Mucosa of rectum (tissue), 2 donors: ENCODE data around the gene SUFU.
"Not testable (repeated sequence)": the region's sequence is repeated elsewhere in the genome, so short reads cannot be mapped to it uniquely, and the experiment has no call there.

Experiments used
- H3K27ac ChIP-seq, 2 donors: one replicate each; pipeline ENCODE4 v1.7.0; 2013; ENCODE audit warnings: inconsistent platforms in 2 of 2, low read depth in 2 of 2, low read length in 2 of 2
- H3K27me3 ChIP-seq, 2 donors: one replicate each; pipeline ENCODE4 v1.7.0; 2013; ENCODE audit warnings: low read length in 2 of 2; ENCODE audit not compliant: control insufficient read depth in 2 of 2, insufficient read depth in 2 of 2
- H3K36me3 ChIP-seq, 2 donors: one replicate each; pipeline ENCODE4 v1.7.0; 2013; ENCODE audit warnings: low read length in 2 of 2; ENCODE audit not compliant: control insufficient read depth in 2 of 2, insufficient read depth in 2 of 2
- H3K4me1 ChIP-seq, 2 donors: one replicate each; pipeline ENCODE4 v1.7.0; 2013; ENCODE audit warnings: low read length in 2 of 2, mild to moderate bottlenecking in 1 of 2; ENCODE audit not compliant: control insufficient read depth in 2 of 2, insufficient read depth in 2 of 2
- H3K4me3 ChIP-seq, 2 donors: one replicate each; pipeline ENCODE4 v1.7.0; 2013; ENCODE audit warnings: low read length in 2 of 2
- H3K9ac ChIP-seq, 2 donors: one replicate each; pipeline ENCODE4 v1.7.0; 2013; ENCODE audit warnings: low read length in 2 of 2, low read depth in 1 of 2, mild to moderate bottlenecking in 1 of 2
- H3K9me3 ChIP-seq, 2 donors: one replicate each; pipeline ENCODE4 v1.7.0; 2013; ENCODE audit warnings: low read length in 2 of 2; ENCODE audit not compliant: control insufficient read depth in 2 of 2
- donor health status: healthy.
- donor health status: Normal muscosa, but diverticular disease.

The SUFU gene

GRCh38 chr10:102534333-102534732 lies 30.6 kb downstream of the SUFU start:
- Histone ChIP-seq H3K36me3 (no peaks in the 10 kb centered on the region), H3K9ac (no peak overlapping the region), H3K4me1 (no peaks in the 10 kb centered on the region), H3K27me3 (no peaks in the 10 kb centered on the region), H3K27ac (no peak overlapping the region), H3K9me3 (no peaks in the 10 kb centered on the region), H3K4me3 (no peak overlapping the region)

- not testable (repeated sequence) for H3K27ac ChIP-seq, H3K27me3 ChIP-seq, H3K4me1 ChIP-seq, H3K36me3 ChIP-seq, H3K9me3 ChIP-seq, H3K9ac ChIP-seq, H3K4me3 ChIP-seq
These were observed 31.2 kb downstream of the SUFU start for GRCh38 chr10:102534966-102535365.

GRCh38 chr10:102535481-102536147 lies 31.8 kb downstream of the SUFU start:
- no peak overlapping the region for H3K9ac ChIP-seq
- H3K9me3 ChIP-seq: no peaks in the 10 kb centered on the region
- H3K27ac ChIP-seq: no peak overlapping the region
- H3K36me3 ChIP-seq: no peaks in the 10 kb centered on the region
- no peaks in the 10 kb centered on the region for H3K27me3 ChIP-seq
- H3K4me3 ChIP-seq: no peak overlapping the region
- no peaks in the 10 kb centered on the region for H3K4me1 ChIP-seq

- Histone ChIP-seq H3K27me3 (no peaks in the 10 kb centered on the region), H3K9me3 (no peaks in the 10 kb centered on the region), H3K9ac (no peak overlapping the region), H3K27ac (no peak overlapping the region), H3K4me3 (no peak overlapping the region), H3K36me3 (no peaks in the 10 kb centered on the region), H3K4me1 (no peaks in the 10 kb centered on the region)
These were observed 33.6 kb downstream of the SUFU start for GRCh38 chr10:102537367-102537766.

DNA sequence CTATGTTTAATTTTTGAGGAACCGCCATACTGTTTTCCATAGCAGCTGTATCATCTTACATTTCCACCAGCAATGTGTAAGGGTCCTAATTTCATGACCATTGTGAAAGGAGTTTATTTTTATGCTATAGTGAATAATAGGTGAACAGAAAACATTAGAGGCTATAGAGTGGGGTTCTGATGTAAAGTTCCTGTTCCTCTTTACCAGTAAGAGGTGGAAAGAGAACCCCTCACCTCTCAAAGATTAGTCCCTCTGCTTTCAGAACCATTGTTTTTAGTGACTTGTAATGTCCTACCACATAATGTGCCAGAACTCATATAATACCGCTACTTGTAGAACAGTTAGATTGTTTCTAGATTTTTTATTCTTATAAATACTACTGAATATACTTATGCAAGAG lies 34.2 kb downstream of the SUFU start:
- H3K4me1 ChIP-seq: no peaks in the 10 kb centered on the region
- no peaks in the 10 kb centered on the region for H3K9me3 ChIP-seq
- H3K4me3 ChIP-seq: no peak overlapping the region
- no peaks in the 10 kb centered on the region for H3K27me3 ChIP-seq
- H3K9ac ChIP-seq: no peak overlapping the region
- H3K27ac ChIP-seq: no peak overlapping the region
- no peaks in the 10 kb centered on the region for H3K36me3 ChIP-seq

DNA sequence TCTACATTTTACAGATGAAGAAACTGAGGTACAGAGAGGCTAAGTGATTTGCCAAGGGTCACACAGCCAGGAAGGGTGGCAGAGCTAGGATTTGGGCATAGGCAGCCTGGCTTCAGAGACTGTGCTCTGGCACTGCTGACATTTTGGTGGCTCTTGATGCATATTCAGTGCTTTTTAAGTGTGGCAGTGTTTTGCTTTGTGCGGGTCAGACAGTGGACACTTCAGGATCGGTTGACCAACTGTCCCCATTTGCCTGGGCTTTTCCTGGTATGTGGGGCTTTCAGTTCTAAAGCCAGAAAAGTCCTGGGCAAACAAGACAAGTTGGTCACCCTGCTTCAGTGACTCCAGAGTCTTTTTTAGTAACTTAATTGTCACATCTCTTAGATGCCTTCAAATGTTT lies 35.0 kb downstream of the SUFU start:
- H3K27ac ChIP-seq: no peak overlapping the region
- no peaks in the 10 kb centered on the region for H3K27me3 ChIP-seq
- no peaks in the 10 kb centered on the region for H3K9me3 ChIP-seq
- no peak overlapping the region for H3K4me3 ChIP-seq
- H3K4me1 ChIP-seq: no peaks in the 10 kb centered on the region
- no peaks in the 10 kb centered on the region for H3K36me3 ChIP-seq
- no peak overlapping the region for H3K9ac ChIP-seq

DNA sequence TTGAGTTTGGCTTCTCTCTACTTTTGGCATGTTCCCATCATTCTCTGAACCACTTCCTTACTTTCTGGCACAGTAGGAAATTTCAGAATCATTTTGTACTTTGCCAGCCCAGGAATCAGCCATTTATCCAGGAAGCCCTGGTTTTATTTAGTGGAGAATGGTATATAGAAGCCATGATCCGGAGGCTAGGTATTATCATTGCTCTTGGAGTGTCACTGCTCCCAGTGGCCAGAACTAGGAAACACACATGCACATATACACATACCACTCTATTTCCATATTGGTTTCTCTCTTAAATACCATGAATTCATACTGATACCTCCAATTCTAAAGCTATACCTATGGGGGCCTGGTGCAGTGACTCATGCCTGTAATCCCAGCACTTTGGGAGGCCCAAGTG lies 36.3 kb downstream of the SUFU start:
- Histone ChIP-seq H3K27ac (no peak overlapping the region), H3K27me3 (no peaks in the 10 kb centered on the region), H3K4me1 (no peaks in the 10 kb centered on the region), H3K4me3 (no peak overlapping the region), H3K9ac (no peak overlapping the region), H3K9me3 (no peaks in the 10 kb centered on the region), H3K36me3 (no peaks in the 10 kb centered on the region)

- no peaks in the 10 kb centered on the region for H3K9me3 ChIP-seq
- H3K27me3 ChIP-seq: no peaks in the 10 kb centered on the region
- no peaks in the 10 kb centered on the region for H3K4me1 ChIP-seq
- no peak overlapping the region for H3K27ac ChIP-seq
- no peak overlapping the region for H3K9ac ChIP-seq
- no peak overlapping the region for H3K4me3 ChIP-seq
- no peaks in the 10 kb centered on the region for H3K36me3 ChIP-seq
These were observed 39.1 kb downstream of the SUFU start for GRCh38 chr10:102542800-102543418.

DNA sequence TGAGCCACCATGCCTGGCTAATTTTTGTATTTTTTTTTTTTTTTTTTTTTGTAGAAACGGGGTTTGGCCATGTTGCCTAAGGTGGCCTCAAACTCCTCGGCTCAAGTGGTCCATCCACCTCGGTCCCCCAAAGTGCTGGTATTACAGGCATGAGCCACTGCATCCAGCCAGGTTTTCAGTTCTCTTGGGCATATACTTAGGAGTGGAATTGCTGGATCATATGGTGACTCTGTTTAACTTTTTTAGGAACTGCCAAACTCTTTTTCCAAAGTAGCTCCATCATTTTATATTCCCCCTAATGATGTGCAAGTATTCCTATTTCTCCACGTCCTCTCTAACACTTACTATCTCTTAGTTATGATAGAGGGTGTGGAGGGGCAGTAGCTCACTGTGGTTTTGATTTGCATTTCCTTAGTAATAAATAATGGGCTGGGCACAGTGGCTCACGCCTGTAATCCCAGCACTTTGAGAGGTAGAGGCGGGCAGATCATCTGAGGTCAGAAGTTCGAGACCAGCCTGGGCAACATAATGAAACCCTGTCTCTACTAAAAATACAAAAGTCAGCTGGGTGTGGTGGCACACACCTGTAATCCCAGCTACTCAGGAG lies 41.6 kb downstream of the SUFU start:
- no peak overlapping the region for H3K27ac ChIP-seq

GRCh38 chr10:102545997-102546396 lies 42.2 kb downstream of the SUFU start:
- Histone ChIP-seq H3K4me3 (no peak overlapping the region), H3K9me3 (no peaks in the 10 kb centered on the region), H3K9ac (no peak overlapping the region), H3K27ac (no peak overlapping the region), H3K36me3 (peaks cover 4 to 7% of the 10 kb centered on the region in 2 donors), H3K27me3 (no peaks in the 10 kb centered on the region), H3K4me1 (no peaks in the 10 kb centered on the region)

More for the DNA sequence above, 41.6 kb downstream of the SUFU start:
- H3K9ac ChIP-seq: no peak overlapping the region
- no peaks in the 10 kb centered on the region for H3K27me3 ChIP-seq
- H3K4me3 ChIP-seq: no peak overlapping the region
- no peaks in the 10 kb centered on the region for H3K9me3 ChIP-seq
- H3K36me3 ChIP-seq: peaks cover 4 to 6% of the 10 kb centered on the region in 2 donors
- no peaks in the 10 kb centered on the region for H3K4me1 ChIP-seq
